Measurements from ENCODE around the gene RNF10.

DNA sequence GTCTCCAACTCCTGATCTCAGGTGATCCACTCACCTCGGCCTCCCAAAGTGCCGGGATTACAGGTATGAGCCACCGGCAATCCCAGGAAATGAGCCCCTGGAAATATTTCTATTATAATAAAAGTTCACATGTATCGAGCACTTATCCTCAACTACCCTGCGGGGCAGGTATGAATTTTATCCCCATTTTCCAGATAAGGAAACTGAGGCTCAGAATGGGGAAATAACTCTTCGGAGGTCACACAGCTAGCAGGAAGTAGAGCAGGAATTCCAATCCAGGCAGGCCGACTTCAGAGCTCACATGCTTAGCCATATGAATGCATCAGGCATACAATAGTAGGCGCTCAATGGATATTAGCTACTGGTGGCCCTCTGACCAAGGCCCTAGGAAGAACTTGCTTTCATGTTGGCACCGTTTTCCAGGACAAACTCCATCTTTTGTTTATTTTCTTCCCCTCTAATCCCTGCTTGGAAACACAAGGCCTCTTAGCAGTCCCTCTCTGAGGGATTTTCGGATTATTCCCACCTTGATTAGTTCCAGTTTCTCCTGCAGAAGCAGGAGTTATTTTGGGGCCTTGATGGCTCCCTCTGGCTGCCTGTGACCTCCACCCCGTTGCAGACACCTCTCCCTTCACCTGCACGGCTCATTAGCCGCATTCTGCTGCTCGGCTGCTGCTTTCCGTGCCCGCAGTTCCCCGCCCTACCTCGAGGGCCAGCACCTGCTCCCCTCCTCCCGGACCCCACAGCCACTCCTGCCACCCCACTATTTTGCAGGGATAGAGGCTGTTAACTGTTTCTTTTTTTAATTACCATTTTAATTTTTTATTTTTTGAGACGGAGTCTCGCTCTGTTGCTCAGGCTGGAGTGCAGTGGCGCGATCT is 65.8 kb downstream of the RNF10 start:
- TF ChIP-seq, protein P1, sequence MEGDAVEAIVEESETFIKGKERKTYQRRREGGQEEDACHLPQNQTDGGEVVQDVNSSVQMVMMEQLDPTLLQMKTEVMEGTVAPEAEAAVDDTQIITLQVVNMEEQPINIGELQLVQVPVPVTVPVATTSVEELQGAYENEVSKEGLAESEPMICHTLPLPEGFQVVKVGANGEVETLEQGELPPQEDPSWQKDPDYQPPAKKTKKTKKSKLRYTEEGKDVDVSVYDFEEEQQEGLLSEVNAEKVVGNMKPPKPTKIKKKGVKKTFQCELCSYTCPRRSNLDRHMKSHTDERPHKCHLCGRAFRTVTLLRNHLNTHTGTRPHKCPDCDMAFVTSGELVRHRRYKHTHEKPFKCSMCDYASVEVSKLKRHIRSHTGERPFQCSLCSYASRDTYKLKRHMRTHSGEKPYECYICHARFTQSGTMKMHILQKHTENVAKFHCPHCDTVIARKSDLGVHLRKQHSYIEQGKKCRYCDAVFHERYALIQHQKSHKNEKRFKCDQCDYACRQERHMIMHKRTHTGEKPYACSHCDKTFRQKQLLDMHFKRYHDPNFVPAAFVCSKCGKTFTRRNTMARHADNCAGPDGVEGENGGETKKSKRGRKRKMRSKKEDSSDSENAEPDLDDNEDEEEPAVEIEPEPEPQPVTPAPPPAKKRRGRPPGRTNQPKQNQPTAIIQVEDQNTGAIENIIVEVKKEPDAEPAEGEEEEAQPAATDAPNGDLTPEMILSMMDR (IDR thresholded peaks at IDR 0.05), result no peak
- TF ChIP-seq POLR2A (IDR thresholded peaks at IDR 0.05), result no peak
